HepG2 (cell line): ENCODE data around the gene C17orf58. TPM values are rescaled to one million over a fixed set of nuclear protein-coding genes. Genes with fewer than 3 reads are reported as not detected.

Experiments
- ATF5 ChIP-seq: sonication (generic); formaldehyde crosslinking; IDR thresholded peaks from 2 replicates; pipeline ENCODE4 v1.4.0; 2020; ENCODE audit warnings: mild to moderate bottlenecking, low read depth, missing genetic modification reagents
- EHMT2 ChIP-seq: fragments of 200-600 bp; sonication (generic); IDR thresholded peaks from 2 replicates; pipeline ENCODE4 v1.7.0; 2017; ENCODE audit warnings: antibody characterized with exemption, low read depth, low read length, borderline replicate concordance
- FOXK1 ChIP-seq: sonication (generic); formaldehyde crosslinking; IDR thresholded peaks from 2 replicates; pipeline ENCODE4 v1.4.0; 2020; ENCODE audit warnings: low read depth, missing genetic modification reagents, borderline replicate concordance
- GATAD2A ChIP-seq: IDR thresholded peaks from 2 replicates; pipeline ENCODE4 v1.6.1; 2016
- GLI4 ChIP-seq: sonication (generic); formaldehyde crosslinking; IDR thresholded peaks from 2 replicates; pipeline ENCODE4 v1.5.1; 2020; ENCODE audit warnings: missing genetic modification reagents, mild to moderate bottlenecking, moderate library complexity, borderline replicate concordance
- HMG20B ChIP-seq: conservative IDR thresholded peaks from 2 replicates; pipeline ENCODE4 v1.6.1; 2016; ENCODE audit warnings: missing genetic modification reagents, missing compliant biosample characterization
- HOXD1 ChIP-seq: sonication (generic); formaldehyde crosslinking; IDR thresholded peaks from 2 replicates; pipeline ENCODE4 v1.5.0; 2020; ENCODE audit warnings: missing genetic modification reagents
- IKZF1 ChIP-seq: fragments of 450-650 bp; IDR thresholded peaks from 2 replicates; pipeline ENCODE4 v1.7.1; 2016
- KDM3A ChIP-seq: IDR thresholded peaks from 2 replicates; pipeline ENCODE4 v1.6.1; 2018; ENCODE audit warnings: low read depth, missing compliant biosample characterization
- KDM5B ChIP-seq: sonication (generic); formaldehyde crosslinking; IDR thresholded peaks from 2 replicates; pipeline ENCODE4 v1.4.0; 2020; ENCODE audit warnings: missing genetic modification reagents, mild to moderate bottlenecking, borderline replicate concordance
- MTA1 ChIP-seq: sonication (generic); formaldehyde crosslinking; IDR thresholded peaks from 2 replicates; pipeline ENCODE4 v1.4.0; 2020; ENCODE audit warnings: missing genetic modification reagents, mild to moderate bottlenecking, borderline replicate concordance
- NCOA2 ChIP-seq: sonication (generic); formaldehyde crosslinking; IDR thresholded peaks from 2 replicates; pipeline ENCODE4 v1.8.0; 2022; ENCODE audit warnings: inconsistent platforms
- RFX3 ChIP-seq: IDR thresholded peaks from 2 replicates; pipeline ENCODE4 v1.6.1; 2016; ENCODE audit warnings: missing biosample characterization, missing genetic modification reagents
- RFX5 ChIP-seq: IDR thresholded peaks from 2 replicates; pipeline ENCODE4 v1.6.1; 2011; ENCODE audit warnings: low read depth, low read length, improper control_type of control experiment
- SIX4 ChIP-seq: sonication (generic); formaldehyde crosslinking; IDR thresholded peaks from 2 replicates; pipeline ENCODE4 v1.4.0; 2020; ENCODE audit warnings: missing genetic modification reagents
- ZBTB34 ChIP-seq: sonication (generic); formaldehyde crosslinking; IDR thresholded peaks from 2 replicates; pipeline ENCODE4 v1.8.0; 2022; ENCODE audit warnings: mild to moderate bottlenecking, missing genetic modification reagents
- ZFP36L2 ChIP-seq: sonication (generic); formaldehyde crosslinking; IDR thresholded peaks from 2 replicates; pipeline ENCODE4 v1.4.0; 2020; ENCODE audit warnings: missing genetic modification reagents
- ZNF24 ChIP-seq: fragments of 450-650 bp; IDR thresholded peaks from 2 replicates; pipeline ENCODE4 v1.6.1; 2017; ENCODE audit warnings: antibody characterized with exemption, mild to moderate bottlenecking
- ZNF326 ChIP-seq: sonication (generic); formaldehyde crosslinking; IDR thresholded peaks from 2 replicates; pipeline ENCODE4 v1.4.0; 2020; ENCODE audit warnings: missing genetic modification reagents, borderline replicate concordance
- ZNF710 ChIP-seq: sonication (generic); formaldehyde crosslinking; IDR thresholded peaks from 2 replicates; pipeline ENCODE4 v1.5.0; 2020; ENCODE audit warnings: mild to moderate bottlenecking, missing genetic modification reagents, borderline replicate concordance
- ZNF770 ChIP-seq: sonication (generic); formaldehyde crosslinking; IDR thresholded peaks from 2 replicates; pipeline ENCODE4 v1.5.0; 2020; ENCODE audit warnings: mild to moderate bottlenecking, missing genetic modification reagents
- ZNF879 ChIP-seq: sonication (generic); formaldehyde crosslinking; IDR thresholded peaks from 2 replicates; pipeline ENCODE4 v1.8.1; 2023; ENCODE audit warnings: missing genetic modification reagents
- ZSCAN25 ChIP-seq: sonication (generic); formaldehyde crosslinking; IDR thresholded peaks from 2 replicates; pipeline ENCODE4 v1.8.0; 2022; ENCODE audit warnings: mild to moderate bottlenecking, missing genetic modification reagents
- polyA plus RNA-seq, 8 experiments: library from polyadenylated mRNA; depleted of rRNA in 3 of 8; stranded (reverse) in 7 of 8; unstranded in 1 of 8; fragments of >200 nt; fragmentation: Illumina TruSeq in 4 of 8; extraction: Trizol in 4 of 8; gene quantifications; 2 replicates each; pipeline versions ENCODE4 v1.2.1 to v1.2.3, GENCODE V29; 2011 to 2016; ENCODE audit warnings: low read depth in 4 of 8, missing spikeins in 1 of 8, mixed read lengths in 1 of 8; ENCODE audit not compliant: insufficient read depth in 1 of 8
- total RNA-seq, 5 experiments: library from RNA; depleted of rRNA; stranded (reverse); fragments of >200 nt; fragmentation: Illumina TruSeq; extraction: Trizol; gene quantifications; 2 replicates each; pipeline ENCODE4 v1.2.3, GENCODE V29; 2016; ENCODE audit warnings: low read depth in 1 of 5

C17orf58 gene
- total and polyA plus RNA-seq, 2 of the 13 experiments (the other 11 are each of a cell fraction or from before 2014, with no cell fraction given): 15.6 to 15.8 TPM

- TF ChIP-seq KDM3A (CRISPR knock-in tag) (peak; percentile 74; the same call in 1 of the 2 replicates), ZNF879 (no peak), ZSCAN25 (CRISPR knock-in tag) (no peak; the same call in 1 of the 2 replicates), KDM5B (peak; percentile 99), NCOA2 (CRISPR knock-in tag) (0 out of 2 replicates have a peak, but pooled peaks have one; percentile 14), IKZF1 (no peak), ZNF24 (no peak), ZNF326 (CRISPR knock-in tag) (no peak), RFX3 (CRISPR knock-in tag) (no peak), ZNF770 (CRISPR knock-in tag) (peak; percentile 10), GLI4 (peak; percentile 86), EHMT2 (no peak), RFX5 (0 out of 2 replicates have a peak, but pooled peaks have one; percentile 45), GATAD2A (CRISPR knock-in tag) (no peak), ZBTB34 (CRISPR knock-in tag) (peak; percentile 87; the same call in 1 of the 2 replicates), MTA1 (CRISPR knock-in tag) (peak; percentile 87; the same call in 1 of the 2 replicates), ZNF710 (CRISPR knock-in tag) (peak; percentile 67; the same call in 1 of the 2 replicates), SIX4 (CRISPR knock-in tag) (no peak), ATF5 (CRISPR knock-in tag) (peak; percentile 75; the same call in 1 of the 2 replicates), FOXK1 (CRISPR knock-in tag) (no peak), HMG20B (CRISPR knock-in tag) (no peak), HOXD1 (CRISPR knock-in tag) (peak; percentile 91), ZFP36L2 (no peak)
These were observed 39.4 kb upstream of the C17orf58 start, which contains the start of gene KPNA2 (continued) for GRCh38 chr17:68035523-68036303.
